CD4-positive, CD25-positive, alpha-beta regulatory T cell (primary cell): ENCODE results near the gene NOXO1. TPM values are rescaled to one million over a fixed set of nuclear protein-coding genes. Genes with fewer than 3 reads are reported as not detected.

ENCODE experiments used
- ATAC-seq, 2 donors: fragments of 150-1000 bp; cut with Tn5 transposase; one replicate each; pipeline ENCODE4 v1.10.0; 2021; ENCODE audit warnings: low read depth in 2 of 2, moderate number of reproducible peaks in 2 of 2, moderate library complexity in 1 of 2
- DNase-seq, 3 donors: peaks; one replicate each; pipeline versions ENCODE4 v3.0.0 to v3.0.0-alpha.2; 2012 to 2022; ENCODE audit warnings: mixed read lengths in 1 of 3
- H3K27ac ChIP-seq: one replicate; pipeline ENCODE4 v1.7.0; 2013; ENCODE audit warnings: mild to moderate bottlenecking, low read length; ENCODE audit not compliant: insufficient read depth, poor library complexity, severe bottlenecking
- H3K27me3 ChIP-seq: one replicate; pipeline ENCODE4 v1.7.0; 2013; ENCODE audit warnings: low read length; ENCODE audit not compliant: control insufficient read depth, insufficient read depth
- H3K36me3 ChIP-seq: one replicate; pipeline ENCODE4 v1.7.0; 2013; ENCODE audit warnings: mild to moderate bottlenecking, low read length, moderate library complexity; ENCODE audit not compliant: control insufficient read depth, insufficient read depth
- H3K4me1 ChIP-seq: 2 replicates; pipeline ENCODE4 v1.7.0; 2013; ENCODE audit warnings: mild to moderate bottlenecking, low read length; ENCODE audit not compliant: insufficient read depth, control insufficient read depth, poor library complexity, severe bottlenecking
- H3K4me3 ChIP-seq: one replicate; pipeline ENCODE4 v1.7.0; 2013; ENCODE audit warnings: low read depth, mild to moderate bottlenecking, low read length, moderate library complexity
- H3K9me3 ChIP-seq, 2 experiments: 1 replicate in 1 of 2; 2 replicates in 1 of 2; pipeline ENCODE4 v1.7.0; 2013; ENCODE audit warnings: low read length in 2 of 2, mild to moderate bottlenecking in 1 of 2, moderate library complexity in 1 of 2; ENCODE audit not compliant: control insufficient read depth in 2 of 2
- H3K27ac Mint-ChIP-seq, 3 donors: one replicate each; pipeline ENCODE4 v1.8.0; 2020 to 2022; ENCODE audit warnings: mild to moderate bottlenecking in 3 of 3, mixed read lengths in 3 of 3, moderate library complexity in 2 of 3
- H3K27me3 Mint-ChIP-seq: one replicate; pipeline ENCODE4 v1.8.0; 2022; ENCODE audit warnings: mild to moderate bottlenecking, mixed read lengths
- H3K36me3 Mint-ChIP-seq: one replicate; pipeline ENCODE4 v1.8.0; 2020; ENCODE audit warnings: mixed read lengths
- H3K4me1 Mint-ChIP-seq, 4 donors: one replicate each; pipeline ENCODE4 v1.8.0; 2020 to 2022; ENCODE audit warnings: mixed read lengths in 4 of 4, mild to moderate bottlenecking in 1 of 4
- H3K4me3 Mint-ChIP-seq, 4 donors: one replicate each; pipeline ENCODE4 v1.8.0; 2020 to 2022; ENCODE audit warnings: mild to moderate bottlenecking in 4 of 4, mixed read lengths in 4 of 4, moderate library complexity in 3 of 4
- H3K9me3 Mint-ChIP-seq, 7 donors: one replicate each; pipeline ENCODE4 v1.8.0; 2020 to 2022; ENCODE audit warnings: mixed read lengths in 7 of 7, mild to moderate bottlenecking in 3 of 7, moderate library complexity in 2 of 7
- polyA plus RNA-seq, 4 donors: library from polyadenylated mRNA; unstranded; fragments of 300-500 nt; fragmentation: Illumina TruSeq; gene quantifications; one replicate each; pipeline ENCODE4 v1.2.3, GENCODE V29; 2021
- total RNA-seq: library from RNA; stranded (reverse); gene quantifications from one replicate; pipeline ENCODE4 v1.2.3, GENCODE V29; 2022

NOXO1 gene
- total and polyA plus RNA-seq, 5 donors from 2014 or later: 0.16 to 0.47 (median 0.35) TPM; not detected in 2

DNA sequence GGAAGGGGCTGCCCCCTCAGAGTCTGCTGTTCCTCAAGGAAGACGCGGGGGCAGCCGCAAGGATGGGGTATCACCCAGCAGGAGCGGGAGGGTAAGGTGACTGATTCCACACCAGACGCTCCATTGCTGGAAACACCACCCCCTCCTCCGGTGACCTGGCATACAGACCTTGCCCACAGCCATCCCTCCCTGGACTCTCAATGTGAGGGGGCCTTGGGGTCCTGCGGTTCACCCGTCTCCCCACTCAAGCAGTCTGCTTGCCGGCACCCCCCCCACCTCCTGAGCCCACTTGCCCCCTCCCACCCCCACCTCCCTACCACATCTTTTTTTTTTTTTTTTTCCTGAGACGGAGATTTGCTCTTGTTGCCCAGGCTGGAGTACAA is 50.9 kb downstream of the NOXO1 start:
- Histone ChIP-seq H3K36me3 (no peaks in the 10 kb centered on the region), H3K9me3 (no peaks in the 10 kb centered on the region), H3K4me1 (peaks cover 12% of the 10 kb centered on the region), H3K27ac (no peak overlapping the region), H3K4me3 (no peak overlapping the region), H3K27me3 (no peaks in the 10 kb centered on the region)
- no peak overlapping the region for H3K27ac Mint-ChIP-seq
- H3K4me3 Mint-ChIP-seq: peak overlapping the region in 2 of 4 donors; percentile 20 to 32
- H3K9me3 Mint-ChIP-seq: no peaks in the 10 kb centered on the region
- peaks cover 0 to 6% (median 0%) of the 10 kb centered on the region in 4 donors for H3K4me1 Mint-ChIP-seq
- DNase-seq: no peak
- H3K36me3 Mint-ChIP-seq: no peaks in the 10 kb centered on the region
- peaks cover 4% of the 10 kb centered on the region for H3K27me3 Mint-ChIP-seq
- no peak for ATAC-seq

DNA sequence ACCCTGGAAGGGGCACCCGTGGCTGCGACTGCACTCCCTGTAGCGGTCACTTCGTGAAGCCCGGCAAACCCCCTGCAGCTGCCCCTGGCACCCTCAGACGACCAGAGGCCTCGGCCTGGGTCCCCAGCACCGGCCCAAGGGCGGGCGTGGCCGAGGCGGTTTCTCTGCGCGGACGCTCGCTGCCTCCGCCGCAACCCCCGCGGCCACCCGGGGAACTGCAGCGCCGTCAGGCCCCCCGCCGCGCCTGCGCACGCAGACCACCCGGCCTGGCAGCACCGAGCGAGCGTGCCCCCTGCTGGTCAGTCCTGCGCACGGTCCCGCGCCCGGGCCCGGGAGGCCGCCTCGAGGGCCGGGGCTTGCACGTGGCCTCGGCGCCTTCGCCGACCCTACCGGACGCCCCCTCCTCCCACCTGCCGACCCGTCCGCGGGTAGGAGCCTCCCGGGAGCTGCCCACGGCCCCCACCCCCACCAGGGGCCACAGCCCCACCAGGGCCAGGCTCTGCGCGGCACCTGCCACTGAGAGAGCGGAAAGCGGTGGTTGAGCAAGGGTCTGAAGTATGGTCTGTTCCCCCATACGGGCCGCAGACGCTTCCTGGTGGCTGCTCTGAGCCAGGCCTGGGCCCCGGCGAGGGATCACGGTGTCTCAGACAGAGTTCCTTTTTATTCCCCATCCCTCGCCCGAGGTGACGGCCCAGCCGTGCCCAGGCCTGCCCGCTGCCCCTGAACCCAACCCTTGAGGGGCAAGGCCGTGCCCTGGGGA is 51.5 kb downstream of the NOXO1 start:
- Mint-ChIP-seq H3K27me3 (peaks cover 6% of the 10 kb centered on the region), H3K9me3 (no peaks in the 10 kb centered on the region), H3K27ac (no peak overlapping the region), H3K4me1 (peaks cover 0 to 6% (median 0%) of the 10 kb centered on the region in 4 donors), H3K4me3 (peak overlapping the region in 1 of 4 donors; percentile 70), H3K36me3 (no peaks in the 10 kb centered on the region)
- no peaks in the 10 kb centered on the region for H3K27me3 ChIP-seq
- ATAC-seq: peak; percentile 93 to 96
- no peaks in the 10 kb centered on the region for H3K9me3 ChIP-seq
- no peak overlapping the region for H3K27ac ChIP-seq
- peaks cover 12% of the 10 kb centered on the region for H3K4me1 ChIP-seq
- H3K36me3 ChIP-seq: no peaks in the 10 kb centered on the region
- DNase-seq: peak; percentile 82 to 90 (median 84)
- no peak overlapping the region for H3K4me3 ChIP-seq

DNA sequence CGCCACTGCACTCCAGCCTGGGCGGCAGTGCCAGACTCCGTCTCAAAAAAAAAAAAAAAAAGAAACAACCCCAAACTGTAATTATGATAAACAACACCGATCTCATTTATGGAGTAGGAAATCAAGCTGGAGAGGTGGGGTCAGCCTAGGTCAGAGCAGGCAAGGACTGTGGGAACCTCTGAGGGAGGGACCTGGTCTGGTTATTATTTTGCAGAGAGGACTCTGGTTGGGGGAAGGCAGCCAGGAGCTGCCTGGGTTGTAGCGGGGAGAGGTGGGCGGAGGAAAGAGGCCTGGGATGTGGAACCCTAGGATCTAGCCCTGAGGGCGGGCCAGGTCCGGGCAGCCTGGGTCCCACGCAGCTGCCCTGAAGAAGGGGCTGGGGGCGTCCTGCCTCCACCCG is 52.2 kb downstream of the NOXO1 start:
- no peaks in the 10 kb centered on the region for H3K9me3 ChIP-seq
- no peaks in the 10 kb centered on the region for H3K27me3 ChIP-seq
- H3K4me1 ChIP-seq: peaks cover 12% of the 10 kb centered on the region
- H3K4me3 ChIP-seq: no peak overlapping the region
- Mint-ChIP-seq H3K36me3 (no peaks in the 10 kb centered on the region), H3K4me1 (peaks cover 0 to 6% (median 0%) of the 10 kb centered on the region in 4 donors), H3K27me3 (peaks cover 9% of the 10 kb centered on the region), H3K27ac (no peak overlapping the region), H3K9me3 (no peaks in the 10 kb centered on the region), H3K4me3 (peak overlapping the region in 3 of 4 donors; percentile 52 to 87 (median 79))
- no peaks in the 10 kb centered on the region for H3K36me3 ChIP-seq
- ATAC-seq (peak in 1 of 2 donors; percentile 4), DNase-seq (no peak)
- H3K27ac ChIP-seq: no peak overlapping the region

Other genes starting within 250 kb of the NOXO1 start
Only the 30 nearest of the 31 such genes appear.
- gene NME3, start 209.9 kb downstream of the NOXO1 start, total RNA-seq: 45.1 TPM
- 100 to 1,000 TPM in 1 of 4 donors, 10 to 100 TPM in 3; 63.8 to 101 (median 75.0) TPM for gene NME3, start 209.9 kb downstream of the NOXO1 start, polyA plus RNA-seq
- 19.0 TPM for gene EME2, start 208.7 kb downstream of the NOXO1 start, total RNA-seq
- 1 to 10 TPM in 1 of 4 donors, under 1 TPM in 3; 0.57 to 1.1 (median 0.64) TPM for gene EME2, start 208.7 kb downstream of the NOXO1 start, polyA plus RNA-seq
- gene MRPS34, start 208.3 kb downstream of the NOXO1 start, total RNA-seq: 46.5 TPM
- 100 to 1,000 TPM; 143 to 176 (median 155) TPM for gene MRPS34, start 208.3 kb downstream of the NOXO1 start, polyA plus RNA-seq
- gene SPSB3, start 198.9 kb downstream of the NOXO1 start, total RNA-seq: 85.2 TPM
- 10 to 100 TPM; 61.1 to 72.3 (median 70.8) TPM for gene SPSB3, start 198.9 kb downstream of the NOXO1 start, polyA plus RNA-seq
- 41.6 TPM for gene NUBP2, start 198.5 kb downstream of the NOXO1 start, total RNA-seq
- gene NUBP2, start 198.5 kb downstream of the NOXO1 start, polyA plus RNA-seq: 100 to 1,000 TPM in 1 of 4 donors, 10 to 100 TPM in 3; 88.8 to 104 (median 96.6) TPM
- gene IGFALS, start 187.8 kb downstream of the NOXO1 start, total RNA-seq: 0.84 TPM
- gene IGFALS, start 187.8 kb downstream of the NOXO1 start, polyA plus RNA-seq: under 1 TPM in 1 of 4 donors, not detected in 3; 0.24 TPM
- gene HAGH, start 154.6 kb downstream of the NOXO1 start, total RNA-seq: 36.1 TPM
- gene HAGH, start 154.6 kb downstream of the NOXO1 start, polyA plus RNA-seq: 10 to 100 TPM; 42.1 to 69.1 (median 48.9) TPM
- 4.5 TPM for gene FAHD1, start 154.3 kb downstream of the NOXO1 start, total RNA-seq
- 10 to 100 TPM; 16.3 to 25.8 (median 22.4) TPM for gene FAHD1, start 154.3 kb downstream of the NOXO1 start, polyA plus RNA-seq
- not detected for gene MEIOB, start 109.3 kb downstream of the NOXO1 start, total RNA-seq
- not detected for gene MEIOB, start 109.3 kb downstream of the NOXO1 start, polyA plus RNA-seq
- gene HS3ST6, start 63.1 kb downstream of the NOXO1 start, total RNA-seq: not detected
- gene HS3ST6, start 63.1 kb downstream of the NOXO1 start, polyA plus RNA-seq: not detected
- 8.3 TPM for gene MSRB1, start 38.3 kb downstream of the NOXO1 start, total RNA-seq
- 10 to 100 TPM; 25.0 to 50.9 (median 32.8) TPM for gene MSRB1, start 38.3 kb downstream of the NOXO1 start, polyA plus RNA-seq
- not detected for gene RPL3L, start 26.8 kb downstream of the NOXO1 start, total RNA-seq
- gene RPL3L, start 26.8 kb downstream of the NOXO1 start, polyA plus RNA-seq: not detected
- 65.1 TPM for gene NDUFB10, start 21.9 kb downstream of the NOXO1 start, total RNA-seq
- 100 to 1,000 TPM; 192 to 288 (median 204) TPM for gene NDUFB10, start 21.9 kb downstream of the NOXO1 start, polyA plus RNA-seq
- gene RPS2, start 16.6 kb downstream of the NOXO1 start, total RNA-seq: 2,223 TPM
- 1,000 to 10,000 TPM; 4,615 to 6,441 (median 5,598) TPM for gene RPS2, start 16.6 kb downstream of the NOXO1 start, polyA plus RNA-seq
- not detected for gene RNF151, start 14.6 kb downstream of the NOXO1 start, total RNA-seq
- gene RNF151, start 14.6 kb downstream of the NOXO1 start, polyA plus RNA-seq: not detected
- gene TBL3, start 9.4 kb downstream of the NOXO1 start, total RNA-seq: 25.3 TPM
- 10 to 100 TPM; 48.0 to 60.0 (median 53.9) TPM for gene TBL3, start 9.4 kb downstream of the NOXO1 start, polyA plus RNA-seq
- gene GFER, start 2.7 kb upstream of the NOXO1 start, total RNA-seq: 18.4 TPM
- gene GFER, start 2.7 kb upstream of the NOXO1 start, polyA plus RNA-seq: 10 to 100 TPM; 30.5 to 45.5 (median 36.5) TPM
- gene SYNGR3, start 8.5 kb upstream of the NOXO1 start, total RNA-seq: 3.2 TPM
- 1 to 10 TPM in 2 of 4 donors, under 1 TPM in 1, not detected in 1; 0.82 to 1.8 (median 1.1) TPM for gene SYNGR3, start 8.5 kb upstream of the NOXO1 start, polyA plus RNA-seq
- gene ZNF598, start 28.4 kb upstream of the NOXO1 start, total RNA-seq: 48.2 TPM
- gene ZNF598, start 28.4 kb upstream of the NOXO1 start, polyA plus RNA-seq: 1 to 10 TPM; 1.8 to 3.1 (median 2.9) TPM
- not detected for gene NPW, start 38.3 kb upstream of the NOXO1 start, total RNA-seq
- not detected for gene NPW, start 38.3 kb upstream of the NOXO1 start, polyA plus RNA-seq
- 1.5 TPM for gene NHERF2, start 45.4 kb upstream of the NOXO1 start, total RNA-seq
- gene NHERF2, start 45.4 kb upstream of the NOXO1 start, polyA plus RNA-seq: under 1 TPM; 0.09 to 0.86 (median 0.21) TPM
- gene NTHL1, start 66.4 kb upstream of the NOXO1 start, total RNA-seq: 15.0 TPM
- gene NTHL1, start 66.4 kb upstream of the NOXO1 start, polyA plus RNA-seq: 10 to 100 TPM; 24.7 to 52.7 (median 38.4) TPM
- gene TSC2, start 66.5 kb upstream of the NOXO1 start, total RNA-seq: 133 TPM
- gene TSC2, start 66.5 kb upstream of the NOXO1 start, polyA plus RNA-seq: 10 to 100 TPM; 22.7 to 26.6 (median 26.4) TPM
- 86.1 TPM for gene PKD1, start 154.4 kb upstream of the NOXO1 start, total RNA-seq
- gene PKD1, start 154.4 kb upstream of the NOXO1 start, polyA plus RNA-seq: 1 to 10 TPM; 1.4 to 4.4 (median 2.6) TPM
- not detected for gene RAB26, start 167.2 kb upstream of the NOXO1 start, total RNA-seq
- 1 to 10 TPM in 2 of 4 donors, under 1 TPM in 2; 0.38 to 1.2 (median 0.93) TPM for gene RAB26, start 167.2 kb upstream of the NOXO1 start, polyA plus RNA-seq
- gene TRAF7, start 174.3 kb upstream of the NOXO1 start, total RNA-seq: 33.4 TPM
- gene TRAF7, start 174.3 kb upstream of the NOXO1 start, polyA plus RNA-seq: 1 to 10 TPM; 4.0 to 7.3 (median 4.8) TPM
- gene CASKIN1, start 215.1 kb upstream of the NOXO1 start, total RNA-seq: not detected
- not detected for gene CASKIN1, start 215.1 kb upstream of the NOXO1 start, polyA plus RNA-seq
- gene MLST8, start 224.0 kb upstream of the NOXO1 start, total RNA-seq: 23.5 TPM
- gene MLST8, start 224.0 kb upstream of the NOXO1 start, polyA plus RNA-seq: 10 to 100 TPM; 20.9 to 31.1 (median 24.3) TPM
- gene BRICD5, start 229.4 kb upstream of the NOXO1 start, total RNA-seq: 10.9 TPM
- under 1 TPM in 2 of 4 donors, not detected in 2; 0.08 to 0.33 TPM for gene BRICD5, start 229.4 kb upstream of the NOXO1 start, polyA plus RNA-seq
- gene PGP, start 233.4 kb upstream of the NOXO1 start, total RNA-seq: 14.2 TPM
- 10 to 100 TPM in 2 of 4 donors, 1 to 10 TPM in 2; 6.1 to 13.4 (median 8.8) TPM for gene PGP, start 233.4 kb upstream of the NOXO1 start, polyA plus RNA-seq